Mesenchymal stem cell (in vitro differentiated cells and primary cell): ENCODE data around the gene B4GALT3.

Experiments
- DNase-seq: peaks from one replicate; pipeline ENCODE4 v3.0.0-alpha.2; 2013
- H2AFZ ChIP-seq: one replicate; pipeline ENCODE4 v1.6.1; 2013; ENCODE audit warnings: low read depth, mild to moderate bottlenecking, control low read depth, inconsistent platforms, low read length, moderate library complexity
- H2AK5ac ChIP-seq: 2 replicates; pipeline ENCODE4 v1.6.1; 2013; ENCODE audit warnings: low read length, moderate library complexity, mild to moderate bottlenecking, inconsistent platforms; ENCODE audit not compliant: severe bottlenecking
- H2BK120ac ChIP-seq: one replicate; pipeline ENCODE4 v1.6.1; 2013; ENCODE audit warnings: low read depth, mild to moderate bottlenecking, inconsistent platforms, low read length, moderate library complexity
- H2BK12ac ChIP-seq, 2 experiments: one replicate each; pipeline ENCODE4 v1.6.1; 2013; ENCODE audit warnings: inconsistent platforms in 2 of 2, low read length in 2 of 2, mild to moderate bottlenecking in 2 of 2, moderate library complexity in 2 of 2, control low read depth in 1 of 2
- H2BK15ac ChIP-seq: one replicate; pipeline ENCODE4 v1.6.1; 2013; ENCODE audit warnings: mild to moderate bottlenecking, low read depth, inconsistent platforms; ENCODE audit not compliant: poor library complexity, severe bottlenecking
- H2BK5ac ChIP-seq: 2 replicates; pipeline ENCODE4 v1.6.1; 2013; ENCODE audit warnings: low read depth, mild to moderate bottlenecking, low read length, control low read depth, inconsistent platforms; ENCODE audit not compliant: poor library complexity, severe bottlenecking
- H3K14ac ChIP-seq, 2 experiments: one replicate each; pipeline ENCODE4 v1.6.1; 2013; ENCODE audit warnings: inconsistent platforms in 2 of 2, low read length in 2 of 2, control low read depth in 1 of 2, mild to moderate bottlenecking in 1 of 2, moderate library complexity in 1 of 2
- H3K18ac ChIP-seq, 2 experiments: one replicate each; pipeline ENCODE4 v1.6.1; 2013; ENCODE audit warnings: inconsistent platforms in 2 of 2, low read length in 2 of 2, control low read depth in 1 of 2, low read depth in 1 of 2, mild to moderate bottlenecking in 1 of 2
- H3K23ac ChIP-seq, 2 experiments: one replicate each; pipeline ENCODE4 v1.6.1; 2013; ENCODE audit warnings: inconsistent platforms in 2 of 2, low read length in 2 of 2, mild to moderate bottlenecking in 2 of 2, moderate library complexity in 2 of 2, control low read depth in 1 of 2
- H3K27ac ChIP-seq: 2 replicates; pipeline ENCODE4 v1.5.1; 2013; ENCODE audit warnings: mild to moderate bottlenecking, moderate library complexity, low read length, control low read depth, inconsistent platforms; ENCODE audit not compliant: poor library complexity, severe bottlenecking
- H3K27me3 ChIP-seq, 2 experiments: 2 replicates each; pipeline versions ENCODE4 v1.6.1 to v1.7.0; 2013; ENCODE audit warnings: low read length in 2 of 2, mild to moderate bottlenecking in 2 of 2, moderate library complexity in 2 of 2, control low read depth in 1 of 2, inconsistent platforms in 1 of 2; ENCODE audit not compliant: control insufficient read depth in 1 of 2, insufficient read depth in 1 of 2
- H3K36me3 ChIP-seq, 2 experiments: 2 replicates each; pipeline versions ENCODE4 v1.6.1 to v1.7.0; 2013; ENCODE audit warnings: low read length in 2 of 2, control low read depth in 1 of 2, inconsistent platforms in 1 of 2, low read depth in 1 of 2, mild to moderate bottlenecking in 1 of 2; ENCODE audit not compliant: insufficient read depth in 2 of 2, control insufficient read depth in 1 of 2
- H3K4ac ChIP-seq, 2 experiments: one replicate each; pipeline ENCODE4 v1.6.1; 2013; ENCODE audit warnings: inconsistent platforms in 2 of 2, low read length in 2 of 2, mild to moderate bottlenecking in 2 of 2, moderate library complexity in 2 of 2, control low read depth in 1 of 2, low read depth in 1 of 2
- H3K4me1 ChIP-seq: 2 replicates; pipeline ENCODE4 v1.6.1; 2013; ENCODE audit warnings: low read depth, low read length, control low read depth; ENCODE audit not compliant: control insufficient read depth, insufficient read depth
- H3K4me2 ChIP-seq: 2 replicates; pipeline ENCODE4 v1.6.1; 2013; ENCODE audit warnings: low read length, mild to moderate bottlenecking, inconsistent platforms; ENCODE audit not compliant: poor library complexity, severe bottlenecking
- H3K4me3 ChIP-seq, 2 experiments: 2 replicates each; pipeline versions ENCODE4 v1.5.1 to v1.7.0; 2013; ENCODE audit warnings: low read length in 2 of 2, mild to moderate bottlenecking in 2 of 2, control low read depth in 1 of 2, low read depth in 1 of 2; ENCODE audit not compliant: insufficient read depth in 1 of 2
- H3K79me1 ChIP-seq: replicated peaks from 2 replicates; pipeline ENCODE4 v1.6.1; 2013; ENCODE audit warnings: mild to moderate bottlenecking, control low read depth, low read length, inconsistent platforms; ENCODE audit not compliant: poor library complexity, severe bottlenecking
- H3K9ac ChIP-seq: 2 replicates; pipeline ENCODE4 v1.7.0; 2013; ENCODE audit warnings: mild to moderate bottlenecking, low read length, moderate library complexity
- H3K9me3 ChIP-seq: 2 replicates; pipeline ENCODE4 v1.7.0; 2013; ENCODE audit warnings: mild to moderate bottlenecking, low read length; ENCODE audit not compliant: control insufficient read depth
- H4K8ac ChIP-seq: one replicate; pipeline ENCODE4 v1.6.1; 2013; ENCODE audit warnings: inconsistent platforms, mild to moderate bottlenecking, low read length, moderate library complexity
- H4K91ac ChIP-seq: one replicate; pipeline ENCODE4 v1.6.1; 2013; ENCODE audit warnings: mild to moderate bottlenecking, low read length, inconsistent platforms
- WGBS: methylation state at CpG from one replicate; pipeline ENCODE4 v1.1.7; 2013; ENCODE audit warnings: mixed read lengths; 5-methylcytosine and 5-hydroxymethylcytosine counted together

The B4GALT3 gene

DNA sequence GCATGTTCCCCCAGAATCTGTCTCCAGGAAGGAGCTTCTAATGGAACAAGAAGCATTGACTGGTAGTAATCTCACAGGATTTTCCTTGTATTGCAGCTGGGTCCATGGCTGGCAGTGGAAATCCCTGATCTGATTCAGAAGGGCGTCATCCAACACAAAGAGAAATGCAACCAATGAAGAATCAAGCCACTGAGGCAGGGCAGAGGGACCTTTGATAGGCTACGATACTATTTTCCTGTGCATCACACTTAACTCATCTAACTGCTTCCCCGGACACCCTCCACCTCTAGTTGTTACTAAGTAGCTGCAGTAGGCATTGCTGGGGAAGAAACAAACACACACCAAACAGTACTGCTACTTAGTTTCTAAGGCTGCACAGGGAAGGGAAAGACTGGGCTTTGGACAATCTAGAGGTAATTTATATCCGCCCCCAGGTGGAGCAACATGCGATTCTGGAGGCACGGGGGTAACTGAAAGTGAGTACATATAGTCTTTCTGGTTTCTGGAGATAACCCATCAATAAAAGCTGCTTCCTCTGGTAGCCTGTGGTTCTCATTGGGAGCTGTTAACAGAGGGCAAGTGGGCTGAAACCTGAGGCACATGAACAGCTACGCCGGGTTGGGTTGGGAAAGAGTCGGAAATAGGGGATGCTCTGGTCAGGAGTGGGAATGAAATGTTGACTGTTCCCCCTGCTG lies 18.8 kb downstream of the B4GALT3 start:
- Histone ChIP-seq H2BK12ac (no peak overlapping the region), H3K79me1 (peaks cover 39% of the 10 kb centered on the region), H3K14ac (no peak overlapping the region), H3K27ac (peak overlapping the region; percentile 45), H3K23ac (no peak overlapping the region), H3K4me2 (no peak overlapping the region), H3K4me3 (peak overlapping the region in 1 of 2 experiments; percentile 92), H4K91ac (no peak overlapping the region), H2BK5ac (no peak overlapping the region), H2BK15ac (no peak overlapping the region), H3K9ac (peak overlapping the region; percentile 91), H3K18ac (no peak overlapping the region), H3K9me3 (no peaks in the 10 kb centered on the region), H3K27me3 (no peaks in the 10 kb centered on the region), H2BK120ac (no peak overlapping the region), H3K4ac (peak overlapping the region in 1 of 2 experiments; percentile 7), H2AFZ (peak overlapping the region; percentile 64), H3K36me3 (peaks cover 39 to 46% of the 10 kb centered on the region in 2 experiments), H4K8ac (peak overlapping the region; percentile 24), H2AK5ac (no peak overlapping the region), H3K4me1 (peaks cover 23% of the 10 kb centered on the region)
- 92% methylated on average over 9 of the region's 9 CpGs for WGBS
- no peak for DNase-seq

DNA sequence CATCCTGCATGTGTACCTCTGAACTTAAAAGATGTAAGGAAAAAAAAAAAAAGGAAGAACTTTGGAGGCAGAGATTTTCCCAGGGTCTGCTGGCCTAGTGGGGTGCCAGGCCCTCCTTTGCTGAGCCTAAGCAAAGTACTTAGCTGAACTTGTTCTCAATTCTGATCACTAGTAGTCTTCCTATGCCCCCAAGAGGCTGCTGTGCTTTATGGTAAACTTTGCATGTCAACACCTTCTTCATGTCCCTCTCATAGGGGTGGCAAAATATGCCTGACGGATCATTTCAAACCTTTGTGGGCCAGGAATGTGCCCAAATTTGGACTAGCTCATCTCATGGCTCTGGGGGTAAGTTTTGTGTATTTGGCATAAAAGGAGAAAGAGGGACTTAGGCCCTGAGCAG lies 19.4 kb downstream of the B4GALT3 start:
- H3K18ac ChIP-seq = no peak overlapping the region

GRCh38 chr1:161153682-161154337 lies 23.5 kb downstream of the B4GALT3 start, which contains the start of gene UFC1:
TSS of gene UFC1 (plus strand) at chr1:161153978. CDS start at chr1:161153998, 20 bp downstream.
- H2AK5ac ChIP-seq = peak within 1 kb of the TSS; percentile 63
- WGBS = under 1% methylated on average over 33 of the region's 33 CpGs

More for the DNA sequence above, 19.4 kb downstream of the B4GALT3 start:
- Histone ChIP-seq H3K23ac (no peak overlapping the region), H2AK5ac (no peak overlapping the region), H3K4me1 (peaks cover 23% of the 10 kb centered on the region), H4K8ac (no peak overlapping the region), H3K4me2 (no peak overlapping the region), H2BK15ac (no peak overlapping the region), H3K79me1 (peaks cover 38% of the 10 kb centered on the region), H3K4me3 (no peak overlapping the region), H3K9me3 (no peaks in the 10 kb centered on the region), H3K9ac (peak overlapping the region; percentile 91), H2BK120ac (no peak overlapping the region), H3K27me3 (no peaks in the 10 kb centered on the region), H2BK5ac (no peak overlapping the region), H3K36me3 (peaks cover 36 to 40% of the 10 kb centered on the region in 2 experiments), H2AFZ (no peak overlapping the region), H3K14ac (no peak overlapping the region), H3K27ac (no peak overlapping the region), H3K4ac (no peak overlapping the region), H2BK12ac (no peak overlapping the region), H4K91ac (no peak overlapping the region)
- 100% methylated on average over 1 of the region's 1 CpG for WGBS
- DNase-seq = no peak

GRCh38 chr1:161153176-161153575 lies 24.1 kb downstream of the B4GALT3 start:
- no peak overlapping the region for H3K14ac ChIP-seq
- H3K4me3 ChIP-seq = peak overlapping the region in 1 of 2 experiments; percentile 90
- no peak overlapping the region for H2AK5ac ChIP-seq
- peak overlapping the region; percentile 93 for H4K8ac ChIP-seq
- peak overlapping the region in 1 of 2 experiments; percentile 37 for H3K4ac ChIP-seq
- no peak overlapping the region for H2BK120ac ChIP-seq
- no peak overlapping the region for H3K18ac ChIP-seq
- H3K4me2 ChIP-seq = peak overlapping the region; percentile 53
- no peak overlapping the region for H4K91ac ChIP-seq
- H3K9me3 ChIP-seq = no peaks in the 10 kb centered on the region
- H3K27me3 ChIP-seq = no peaks in the 10 kb centered on the region
- peaks cover 4 to 14% of the 10 kb centered on the region in 2 experiments for H3K36me3 ChIP-seq
- no peak overlapping the region for H2AFZ ChIP-seq
- peak overlapping the region; percentile 95 for H3K9ac ChIP-seq
- no peak overlapping the region for H2BK15ac ChIP-seq
- no peak overlapping the region for H3K27ac ChIP-seq
- peaks cover 1% of the 10 kb centered on the region for H3K4me1 ChIP-seq
- no peak overlapping the region for H3K23ac ChIP-seq
- H2BK5ac ChIP-seq = no peak overlapping the region
- WGBS = 43% methylated on average over 8 of the region's 9 CpGs
- H2BK12ac ChIP-seq = no peak overlapping the region
- DNase-seq = no peak
- peaks cover 14% of the 10 kb centered on the region for H3K79me1 ChIP-seq

More at GRCh38 chr1:161153682-161154337, 23.5 kb downstream of the B4GALT3 start, which contains the start of gene UFC1:
- peaks cover 9 to 18% of the 10 kb centered on the region in 2 experiments for H3K36me3 ChIP-seq
- H2BK12ac ChIP-seq = peak within 1 kb of the TSS in 1 of 2 experiments; percentile 59
- peak within 1 kb of the TSS in 1 of 2 experiments; percentile 60 for H3K23ac ChIP-seq
- H3K14ac ChIP-seq = peak within 1 kb of the TSS in 1 of 2 experiments; percentile 9
- H3K9me3 ChIP-seq = no peaks in the 10 kb centered on the region
- peak within 1 kb of the TSS; percentile 87 for H2AFZ ChIP-seq
- H4K8ac ChIP-seq = peak within 1 kb of the TSS; percentile 93
- peak within 1 kb of the TSS; percentile 95 for H3K4me2 ChIP-seq
- peak within 1 kb of the TSS; percentile 86 to 96 for H3K4ac ChIP-seq
- peaks cover 14% of the 10 kb centered on the region for H3K79me1 ChIP-seq
- peak within 1 kb of the TSS; percentile 100 for H3K27ac ChIP-seq
- H3K18ac ChIP-seq = peak within 1 kb of the TSS; percentile 92 to 97
- peak within 1 kb of the TSS; percentile 95 for H3K9ac ChIP-seq
- H2BK120ac ChIP-seq = peak within 1 kb of the TSS; percentile 95
- peak within 1 kb of the TSS; percentile 71 to 90 for H3K4me3 ChIP-seq
- peak within 1 kb of the TSS; percentile 97 for H2BK5ac ChIP-seq
- no peaks in the 10 kb centered on the region for H3K27me3 ChIP-seq
- peak within 1 kb of the TSS; percentile 87 for H4K91ac ChIP-seq
- H2BK15ac ChIP-seq = no peak within 1 kb of the TSS
- H3K4me1 ChIP-seq = peaks cover 3% of the 10 kb centered on the region
- peak; percentile 95 for DNase-seq
